Activated naive CD8-positive, alpha-beta T cell treated with anti-CD3 and anti-CD28 coated beads, Interleukin-2, amount 10 ng/mL, durations not matched to agents 7 days and 5 days (primary cell): ENCODE results near the gene FIBP. TPM values are rescaled to one million over a fixed set of nuclear protein-coding genes. Genes with fewer than 3 reads are reported as not detected.
A peak's percentile ranks its signal among the peaks of the same experiment; 100 is the strongest.

Experiments
- ATAC-seq: fragments of 150-1000 bp; cut with Tn5 transposase; one replicate; pipeline ENCODE4 v1.10.0; 2021; ENCODE audit warnings: low read depth, moderate library complexity
- POLR2A ChIA-PET: fragments of 350-600 bp; sonication (Branson Sonifier 250); formaldehyde crosslinking; loops from one replicate; lab custom pipeline; 2021; ENCODE audit warnings: antibody characterized with exemption; lab: Charles Lee
- DNase-seq: peaks from one replicate; pipeline ENCODE4 v3.0.0; 2021
- H3K27ac Mint-ChIP-seq: one replicate; pipeline ENCODE4 v1.8.0; 2022; ENCODE audit warnings: mild to moderate bottlenecking, mixed read lengths
- H3K27me3 Mint-ChIP-seq: one replicate; pipeline ENCODE4 v1.8.0; 2022; ENCODE audit warnings: mild to moderate bottlenecking, moderate library complexity, mixed read lengths
- H3K36me3 Mint-ChIP-seq: one replicate; pipeline ENCODE4 v1.8.0; 2021; ENCODE audit warnings: mild to moderate bottlenecking, mixed read lengths
- H3K4me1 Mint-ChIP-seq: one replicate; pipeline ENCODE4 v1.8.0; 2021; ENCODE audit warnings: mixed read lengths
- H3K4me3 Mint-ChIP-seq: one replicate; pipeline ENCODE4 v1.8.0; 2022; ENCODE audit warnings: mild to moderate bottlenecking, moderate library complexity, mixed read lengths
- H3K9me3 Mint-ChIP-seq: one replicate; pipeline ENCODE4 v1.8.0; 2021; ENCODE audit warnings: mixed read lengths
- total RNA-seq, 2 experiments: library from RNA; stranded (reverse); gene quantifications; one replicate each; pipeline ENCODE4 v1.2.3, GENCODE V29; 2021

The FIBP gene
- total RNA-seq, 2 experiments from 2014 or later: 78.2 to 82.9 TPM

DNA sequence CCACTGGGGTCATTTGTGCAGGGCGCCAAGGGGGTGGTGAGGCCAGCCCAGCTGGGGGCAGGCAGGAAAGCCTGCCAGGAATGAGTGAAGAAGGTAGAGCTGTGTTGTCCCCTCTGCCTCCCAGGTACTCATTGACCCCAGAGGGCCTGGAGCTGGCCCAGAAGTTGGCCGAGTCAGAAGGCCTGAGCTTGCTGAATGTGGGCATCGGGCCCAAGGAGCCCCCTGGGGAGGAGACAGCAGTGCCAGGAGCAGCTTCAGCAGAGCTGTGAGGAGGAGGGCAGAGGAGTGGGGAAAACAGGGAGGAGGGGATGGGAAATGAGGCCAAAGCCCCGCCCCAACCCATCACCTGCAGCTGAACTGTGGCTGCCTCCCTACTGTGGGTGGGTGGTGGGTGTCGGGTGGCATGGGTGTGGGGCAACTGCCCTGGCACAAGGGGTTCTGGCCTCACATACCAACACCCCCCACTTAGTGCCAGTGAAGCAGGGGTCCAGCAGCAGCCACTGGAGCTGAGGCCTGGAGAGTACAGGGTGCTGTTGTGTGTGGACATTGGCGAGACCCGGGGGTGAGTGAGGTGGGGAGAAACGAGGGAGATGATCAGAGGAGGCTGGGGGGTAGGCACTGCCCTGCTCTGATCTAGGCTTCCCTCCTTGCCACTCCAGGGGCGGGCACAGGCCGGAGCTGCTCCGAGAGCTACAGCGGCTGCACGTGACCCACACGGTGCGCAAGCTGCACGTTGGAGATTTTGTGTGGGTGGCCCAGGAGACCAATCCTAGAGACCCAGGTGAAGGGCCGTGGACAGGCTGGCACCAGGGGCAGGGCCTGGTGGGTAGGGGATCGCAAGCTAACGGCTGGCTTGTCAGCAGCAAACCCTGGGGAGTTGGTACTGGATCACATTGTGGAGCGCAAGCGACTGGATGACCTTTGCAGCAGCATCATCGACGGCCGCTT lies 25.1 kb downstream of the FIBP start:
- Mint-ChIP-seq H3K4me1 (peaks cover 26% of the 10 kb centered on the region), H3K27me3 (no peaks in the 10 kb centered on the region), H3K9me3 (no peaks in the 10 kb centered on the region), H3K4me3 (peak overlapping the region; percentile 63), H3K27ac (peak overlapping the region; percentile 70), H3K36me3 (peaks cover 17% of the 10 kb centered on the region)
- POLR2A ChIA-PET: interaction anchor here (1.7 to 8.3 kb wide), 4 partner anchors 8 to 55 kb away, joined by 4 to 304 read pairs (median 99); partner anchors contain the start of genes CCDC85B, EFEMP2 and FIBP
- ATAC-seq: no peak
- peak; percentile 22 for DNase-seq

DNA sequence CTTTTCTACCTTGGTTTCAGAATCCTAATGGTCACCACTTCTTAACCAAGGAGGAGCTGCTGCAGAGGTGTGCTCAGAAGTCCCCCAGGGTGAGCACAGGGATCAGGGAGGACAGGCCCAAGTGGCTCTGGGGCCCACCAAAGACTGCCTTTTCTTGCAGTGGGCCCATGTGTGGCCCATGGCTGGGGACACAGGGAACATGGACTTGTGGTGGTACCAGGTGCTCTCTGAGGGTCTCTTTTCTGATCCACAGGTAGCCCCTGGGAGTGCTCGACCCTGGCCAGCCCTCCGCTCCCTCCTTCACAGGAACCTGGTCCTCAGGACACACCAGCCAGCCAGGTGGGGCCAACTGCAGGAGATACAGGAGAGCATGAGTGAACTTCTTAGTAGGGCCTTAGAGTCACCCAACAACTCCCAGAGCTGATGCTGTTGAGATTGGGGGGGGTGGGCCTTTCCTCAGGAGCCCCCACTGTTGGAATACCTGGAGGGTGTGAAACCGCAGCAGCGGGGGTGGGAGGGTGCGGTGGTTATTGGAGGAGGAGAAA lies 26.0 kb downstream of the FIBP start:
- H3K27me3 Mint-ChIP-seq: no peaks in the 10 kb centered on the region
- DNase-seq (peak; percentile 28), ATAC-seq (no peak)
- POLR2A ChIA-PET: interaction anchor here (1.7 to 8.3 kb wide), 4 partner anchors 9 to 56 kb away, joined by 4 to 304 read pairs (median 99); partner anchors contain the start of genes CCDC85B, EFEMP2 and FIBP
- H3K4me3 Mint-ChIP-seq: peak overlapping the region; percentile 91
- H3K9me3 Mint-ChIP-seq: no peaks in the 10 kb centered on the region
- H3K27ac Mint-ChIP-seq: peak overlapping the region; percentile 70
- H3K4me1 Mint-ChIP-seq: peaks cover 25% of the 10 kb centered on the region
- peaks cover 14% of the 10 kb centered on the region for H3K36me3 Mint-ChIP-seq

DNA sequence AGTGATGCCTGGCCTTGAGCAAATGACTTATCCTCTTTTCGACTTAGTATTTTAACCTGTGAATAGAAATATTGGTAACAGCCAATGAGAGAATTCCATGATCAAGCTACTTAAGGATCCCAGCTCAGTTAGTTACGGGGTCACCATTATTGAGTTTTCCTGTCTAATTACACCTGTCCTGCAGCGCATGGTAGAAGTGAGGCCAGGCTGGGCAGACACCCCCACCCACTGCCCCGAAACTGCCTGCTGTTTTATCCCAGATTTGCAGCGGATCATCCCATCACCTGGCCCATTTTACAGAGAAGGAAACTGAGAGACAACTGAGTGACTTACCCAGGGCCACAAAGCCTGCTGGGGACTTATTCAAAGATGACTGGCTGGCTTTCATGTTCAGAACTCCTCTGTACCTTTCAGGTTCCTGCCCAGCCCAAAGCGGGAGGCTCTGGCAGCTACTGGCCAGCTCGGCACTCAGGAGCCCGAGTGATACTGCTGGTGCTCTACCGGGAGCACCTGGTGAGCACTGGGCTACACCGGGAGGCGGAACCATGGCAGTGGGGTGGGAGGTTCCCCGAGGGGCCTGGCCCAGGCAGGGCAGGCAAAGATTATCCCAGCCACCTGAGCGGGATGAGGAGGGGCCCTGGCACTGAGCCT lies 26.6 kb downstream of the FIBP start:
- no peak for ATAC-seq
- peaks cover 14% of the 10 kb centered on the region for H3K36me3 Mint-ChIP-seq
- no peaks in the 10 kb centered on the region for H3K9me3 Mint-ChIP-seq
- no peaks in the 10 kb centered on the region for H3K27me3 Mint-ChIP-seq
- H3K4me1 Mint-ChIP-seq: peaks cover 27% of the 10 kb centered on the region
- peak overlapping the region; percentile 91 for H3K4me3 Mint-ChIP-seq
- POLR2A ChIA-PET: interaction anchor here (0.8 to 8.3 kb wide), 7 partner anchors 9 to 363 kb away, joined by 3 to 304 read pairs (median 30); partner anchors contain the start of genes CCDC85B, CTSW, EFEMP2 and FIBP
- peak; percentile 31 for DNase-seq
- H3K27ac Mint-ChIP-seq: peak overlapping the region; percentile 98

DNA sequence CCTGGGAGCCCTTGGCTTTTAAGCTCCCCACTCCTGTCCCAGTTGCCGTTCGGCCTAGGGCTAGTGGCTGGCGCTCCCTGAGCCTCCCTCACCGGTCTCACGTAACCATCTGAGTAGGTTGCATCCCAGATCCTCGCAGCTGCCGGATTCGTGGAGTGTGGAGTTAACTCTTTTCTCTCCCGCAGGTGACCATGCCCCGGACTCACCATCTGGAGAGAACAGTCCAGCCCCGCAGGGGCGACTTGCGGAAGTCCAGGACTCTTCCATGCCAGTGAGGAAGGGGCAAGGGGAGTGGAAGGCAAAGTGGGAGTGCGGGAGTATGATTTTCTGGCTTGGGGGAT lies 27.1 kb downstream of the FIBP start:
- Mint-ChIP-seq H3K27me3 (no peaks in the 10 kb centered on the region), H3K4me1 (peaks cover 32% of the 10 kb centered on the region), H3K9me3 (no peaks in the 10 kb centered on the region), H3K36me3 (peaks cover 20% of the 10 kb centered on the region), H3K27ac (peak overlapping the region; percentile 98), H3K4me3 (peak overlapping the region; percentile 91)
- no peak for ATAC-seq
- DNase-seq: no peak
- POLR2A ChIA-PET: interaction anchor here (0.7 to 8.3 kb wide), 13 partner anchors 8 to 392 kb away, joined by 3 to 304 read pairs (median 7); partner anchors contain the start of genes CCDC85B, CTSW, EFEMP2 and FIBP

DNA sequence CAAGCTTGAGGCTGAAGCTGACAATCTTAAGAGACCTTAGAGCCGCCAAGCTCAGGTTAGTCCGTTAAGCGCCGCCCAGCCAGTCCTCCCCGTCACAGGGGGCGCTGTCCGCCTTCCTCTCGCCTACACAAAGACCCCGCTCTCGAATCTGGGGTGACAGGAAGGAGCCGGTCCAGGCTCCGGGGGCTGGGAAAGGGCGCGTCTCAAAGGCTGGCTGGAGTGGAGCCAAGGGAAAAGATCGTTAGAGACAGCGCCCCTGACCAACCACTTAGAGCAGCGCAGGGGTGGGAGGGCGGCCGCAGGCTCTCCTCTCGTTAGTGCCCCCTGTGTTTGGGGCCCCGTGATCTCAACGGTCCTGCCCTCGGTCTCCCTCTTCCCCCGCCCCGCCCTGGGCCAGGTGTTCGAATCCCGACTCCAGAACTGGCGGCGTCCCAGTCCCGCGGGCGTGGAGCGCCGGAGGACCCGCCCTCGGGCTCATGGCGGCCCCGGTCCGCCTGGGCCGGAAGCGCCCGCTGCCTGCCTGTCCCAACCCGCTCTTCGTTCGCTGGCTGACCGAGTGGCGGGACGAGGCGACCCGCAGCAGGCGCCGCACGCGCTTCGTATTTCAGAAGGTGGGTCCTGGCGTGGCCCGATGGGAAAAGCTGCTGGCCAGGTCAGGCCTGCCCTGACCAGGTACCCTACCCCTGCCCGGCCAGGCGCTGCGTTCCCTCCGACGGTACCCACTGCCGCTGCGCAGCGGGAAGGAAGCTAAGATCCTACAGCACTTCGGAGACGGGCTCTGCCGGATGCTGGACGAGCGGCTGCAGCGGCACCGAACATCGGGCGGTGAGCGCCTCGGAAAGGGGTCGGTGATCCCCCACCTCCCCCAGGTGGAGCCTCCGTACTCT lies 27.8 kb downstream of the FIBP start, which contains the start of gene MUS81:
TSS of gene MUS81 (plus strand) at position 156 of the 887 bp plus-strand sequence. CDS start at position 477, 321 bp downstream.
- peak; percentile 30 for ATAC-seq
- Mint-ChIP-seq H3K9me3 (no peaks in the 10 kb centered on the region), H3K4me3 (peak within 1 kb of the TSS; percentile 91), H3K27me3 (no peaks in the 10 kb centered on the region), H3K4me1 (peaks cover 38% of the 10 kb centered on the region), H3K27ac (peak within 1 kb of the TSS; percentile 98), H3K36me3 (peaks cover 26% of the 10 kb centered on the region)
- peak; percentile 98 for DNase-seq
- POLR2A ChIA-PET: interaction anchor here (0.6 to 8.3 kb wide), 27 partner anchors 8 to 393 kb away, joined by 3 to 304 read pairs (median 7); partner anchors contain the start of genes AP5B1, CCDC85B, CTSW and EFEMP2

DNA sequence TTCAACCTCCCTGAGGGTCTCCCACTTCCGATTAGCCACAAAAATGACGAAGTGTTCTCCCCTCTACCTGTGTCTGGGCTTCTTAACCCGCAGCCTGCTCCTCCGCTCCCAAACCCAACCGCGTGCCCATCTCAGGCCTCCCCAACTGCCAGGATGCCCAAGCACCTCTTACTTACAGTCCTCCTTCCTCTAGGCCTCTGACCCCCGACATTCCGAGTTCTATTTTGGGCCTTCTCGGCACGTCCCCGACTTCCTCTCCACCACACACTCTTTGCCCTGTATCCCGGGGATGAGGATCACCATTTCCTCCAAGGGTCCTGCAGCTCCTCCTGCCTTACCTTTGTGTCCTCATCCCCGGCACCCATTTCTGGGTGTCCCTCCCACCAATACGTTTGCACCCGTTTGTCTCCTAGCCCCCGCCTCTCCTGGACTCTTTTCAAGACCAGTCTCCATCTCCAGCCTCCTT lies 28.4 kb downstream of the FIBP start:
- H3K36me3 Mint-ChIP-seq: peaks cover 28% of the 10 kb centered on the region
- no peaks in the 10 kb centered on the region for H3K9me3 Mint-ChIP-seq
- peak overlapping the region; percentile 91 for H3K4me3 Mint-ChIP-seq
- H3K4me1 Mint-ChIP-seq: peaks cover 34% of the 10 kb centered on the region
- ATAC-seq (peak; percentile 0), DNase-seq (no peak)
- POLR2A ChIA-PET: interaction anchor here (0.6 to 8.3 kb wide), 34 partner anchors 7 to 607 kb away, joined by 3 to 304 read pairs (median 5); partner anchors contain the start of genes AP5B1, BANF1, CCDC85B and CD248
- H3K27ac Mint-ChIP-seq: peak overlapping the region; percentile 98
- H3K27me3 Mint-ChIP-seq: no peaks in the 10 kb centered on the region

DNA sequence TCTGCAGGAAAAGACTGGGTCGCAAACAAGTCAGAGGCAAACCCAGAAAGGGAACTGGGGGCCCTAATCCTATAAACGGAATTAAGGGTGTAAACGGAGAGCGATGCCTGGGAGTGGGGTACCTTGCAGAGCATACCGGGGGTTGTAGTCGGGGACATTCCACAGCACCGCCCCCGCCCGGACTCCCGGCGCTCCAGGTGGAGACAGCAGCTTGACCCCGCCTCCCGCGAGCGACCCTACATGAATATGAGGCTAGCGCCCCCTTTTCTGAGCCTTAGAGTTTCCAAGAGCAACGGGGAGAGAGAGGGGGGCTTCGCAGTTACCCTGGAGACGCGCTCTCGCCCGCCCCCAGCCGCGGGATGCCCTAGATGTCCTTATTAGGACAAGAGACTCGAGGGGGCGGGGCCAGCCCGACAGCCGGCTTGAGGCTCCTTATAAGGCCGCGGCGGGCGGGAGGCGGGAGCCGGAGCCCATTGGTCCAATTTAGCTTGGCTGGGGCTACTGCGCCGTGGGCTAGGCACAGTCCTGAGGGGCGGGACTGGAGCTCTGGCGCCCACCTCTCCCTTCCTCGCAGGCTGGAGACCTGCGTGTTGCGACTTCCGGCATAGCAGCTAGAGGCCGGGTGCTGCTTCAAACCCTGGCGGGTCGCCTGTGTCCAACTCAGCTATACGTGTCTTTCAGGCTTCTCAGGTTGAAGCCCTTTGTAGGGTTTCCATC lies 29.0 kb downstream of the FIBP start:
- H3K36me3 Mint-ChIP-seq: peaks cover 33% of the 10 kb centered on the region
- ATAC-seq (peak; percentile 72), DNase-seq (peak; percentile 97)
- H3K4me1 Mint-ChIP-seq: peaks cover 38% of the 10 kb centered on the region
- H3K27me3 Mint-ChIP-seq: no peaks in the 10 kb centered on the region
- peak overlapping the region; percentile 91 for H3K4me3 Mint-ChIP-seq
- H3K27ac Mint-ChIP-seq: peak overlapping the region; percentile 98
- POLR2A ChIA-PET: interaction anchor here (0.6 to 8.3 kb wide), 34 partner anchors 6 to 607 kb away, joined by 3 to 304 read pairs (median 6); partner anchors contain the start of genes AP5B1, BANF1, CCDC85B and CD248
- H3K9me3 Mint-ChIP-seq: no peaks in the 10 kb centered on the region

DNA sequence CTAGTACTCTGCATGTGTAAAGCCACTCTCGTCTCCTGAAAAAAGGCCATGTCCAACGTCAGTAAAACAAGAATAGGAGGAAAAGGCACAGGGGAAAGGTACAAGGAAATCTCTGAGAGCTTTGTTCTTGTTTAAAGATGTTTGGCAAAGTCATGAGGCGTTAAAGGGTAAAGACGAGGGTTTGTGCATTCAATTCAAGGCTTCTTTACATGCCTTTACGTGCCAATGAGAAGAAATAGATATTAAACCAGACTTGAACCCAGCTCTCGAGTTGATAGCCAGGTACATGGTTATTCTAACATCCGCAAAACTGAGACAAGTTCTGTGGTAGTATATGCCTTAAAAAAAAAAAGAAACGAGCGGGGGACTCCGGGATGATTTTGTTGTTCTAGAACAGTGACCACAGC lies 29.6 kb downstream of the FIBP start:
- no peak for DNase-seq
- Mint-ChIP-seq H3K4me3 (peak overlapping the region; percentile 91), H3K4me1 (peaks cover 43% of the 10 kb centered on the region), H3K9me3 (no peaks in the 10 kb centered on the region), H3K27me3 (no peaks in the 10 kb centered on the region), H3K27ac (peak overlapping the region; percentile 93), H3K36me3 (peaks cover 37% of the 10 kb centered on the region)
- ATAC-seq: no peak
- POLR2A ChIA-PET: interaction anchor here (0.6 to 8.3 kb wide), 23 partner anchors 8 to 436 kb away, joined by 3 to 304 read pairs (median 6); partner anchors contain the start of genes C11orf68, CCDC85B, CTSW and EFEMP2

DNA sequence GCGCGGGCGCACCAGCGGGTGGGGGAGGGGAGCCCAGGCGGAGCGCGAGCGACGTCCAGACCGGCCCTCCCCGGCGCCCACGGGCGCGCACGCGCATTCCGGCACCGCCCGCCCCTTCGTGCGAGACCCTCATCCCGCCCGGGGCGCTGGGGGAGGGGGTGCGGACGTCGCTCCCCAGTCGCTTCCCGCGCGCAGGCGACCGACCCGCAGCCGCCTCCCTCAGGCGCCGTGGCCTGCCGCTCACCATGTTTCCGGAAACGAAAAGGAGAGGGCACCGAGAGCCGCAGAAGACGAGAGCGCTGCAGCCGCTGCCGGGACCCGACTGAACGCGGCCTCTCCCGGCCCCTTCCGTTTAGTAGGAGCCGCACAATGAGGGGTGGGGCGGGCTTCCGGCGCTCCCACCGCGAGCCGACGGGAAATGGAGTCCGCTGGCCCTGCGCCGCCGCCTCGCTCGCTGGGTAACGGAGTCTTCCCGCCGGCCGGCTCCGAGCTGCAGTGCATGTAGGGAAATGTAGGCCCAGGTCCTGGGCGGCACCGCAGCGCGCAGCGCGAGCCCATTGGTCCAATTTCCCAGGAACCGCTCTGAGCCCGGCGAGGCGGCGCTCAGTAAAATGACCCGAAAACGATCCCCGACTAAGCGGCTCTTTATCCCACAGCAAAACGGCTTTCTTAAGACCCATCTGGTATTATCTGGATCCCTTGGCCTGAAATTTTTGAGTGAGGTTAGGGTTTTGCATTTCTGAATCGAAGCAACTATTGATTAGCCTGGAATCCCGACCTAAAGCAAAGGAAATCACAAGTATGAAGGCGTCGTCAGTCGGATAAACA lies 30.2 kb downstream of the FIBP start, which contains the start of gene CFL1:
TSS of gene CFL1 (minus strand) at position 328 of the 828 bp plus-strand sequence. CDS start at position 247, 81 bp downstream.
- DNase-seq (peak; percentile 97), ATAC-seq (peak; percentile 60)
- Mint-ChIP-seq H3K4me3 (peak within 1 kb of the TSS; percentile 91), H3K27me3 (no peaks in the 10 kb centered on the region), H3K27ac (peak within 1 kb of the TSS; percentile 93), H3K4me1 (peaks cover 46% of the 10 kb centered on the region), H3K36me3 (peaks cover 43% of the 10 kb centered on the region), H3K9me3 (no peaks in the 10 kb centered on the region)
- POLR2A ChIA-PET: interaction anchor here (0.6 to 8.3 kb wide), 20 partner anchors 8 to 410 kb away, joined by 3 to 304 read pairs (median 8); partner anchors contain the start of genes C11orf68, CCDC85B, CTSW and EFEMP2

DNA sequence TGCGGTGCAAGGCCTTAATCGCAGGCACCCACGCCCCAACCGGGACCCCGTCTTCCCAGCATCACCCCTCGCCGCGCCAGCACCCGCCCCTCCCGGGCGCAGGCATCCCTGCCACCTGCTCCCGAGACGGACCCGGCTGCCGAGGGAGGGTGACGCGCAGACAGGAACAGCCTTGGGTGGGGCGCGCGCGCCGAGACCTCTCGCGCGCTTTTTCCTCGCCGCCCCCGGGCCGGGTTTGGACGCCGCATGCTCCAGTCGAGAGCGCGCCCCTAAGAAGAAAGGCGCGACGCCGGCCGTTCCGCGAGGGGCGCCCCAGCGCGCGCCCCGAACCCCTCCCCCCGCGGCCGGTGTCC lies 30.8 kb downstream of the FIBP start:
- H3K4me1 Mint-ChIP-seq: peaks cover 40% of the 10 kb centered on the region
- POLR2A ChIA-PET: interaction anchor here (0.8 to 8.3 kb wide), 12 partner anchors 9 to 146 kb away, joined by 3 to 304 read pairs (median 8); partner anchors contain the start of genes C11orf68, CCDC85B, CTSW and EFEMP2
- H3K9me3 Mint-ChIP-seq: no peaks in the 10 kb centered on the region
- H3K27me3 Mint-ChIP-seq: no peaks in the 10 kb centered on the region
- peak; percentile 83 for DNase-seq
- peak overlapping the region; percentile 90 for H3K4me3 Mint-ChIP-seq
- ATAC-seq: peak; percentile 0
- H3K36me3 Mint-ChIP-seq: peaks cover 40% of the 10 kb centered on the region
- H3K27ac Mint-ChIP-seq: peak overlapping the region; percentile 79
